ENCODE results near the gene RBPMS2. TPM values are rescaled to one million over a fixed set of nuclear protein-coding genes. Genes with fewer than 3 reads are reported as not detected.

Gene RBPMS2
- total and polyA plus RNA-seq, 4 donors: 0.42 to 7.9 (median 2.4) TPM

GRCh38 chr15:64710676-64711428 lies 64.5 kb downstream of the RBPMS2 start (continued):
- TF ChIP-seq RAD21 (IDR thresholded peaks at IDR 0.05): no peak

- Histone ChIP-seq H3K27ac (ENCODE audit: low read depth in 1 of 2, low read length in 2 of 2) (peak overlapping the region; percentile 51 to 70), H3K36me3 (ENCODE audit: control insufficient read depth in 4 of 4, insufficient read depth in 3 of 4, low read depth in 1 of 4, low read length in 3 of 4) (no peaks in the 10 kb centered on the region), H3K4me3 (ENCODE audit: low read depth in 1 of 3, low read length in 3 of 3) (no peak overlapping the region), H3K9me3 (ENCODE audit: control insufficient read depth in 4 of 4, low read length in 3 of 4) (no peaks in the 10 kb centered on the region), H3K4me1 (ENCODE audit: control insufficient read depth in 4 of 4, insufficient read depth in 4 of 4, low read length in 3 of 4) (peaks cover 6 to 52% (median 47%) of the 10 kb centered on the region in 4 donors), H3K9ac (ENCODE audit: low read depth in 1 of 2, low read length in 2 of 2) (peak overlapping the region in 1 of 2 donors; percentile 46), H3K27me3 (ENCODE audit: control insufficient read depth in 4 of 4, insufficient read depth in 4 of 4, low read length in 3 of 4) (no peaks in the 10 kb centered on the region)
- DNase-seq (ENCODE audit: low spot score): no peak
- no peak for TF ChIP-seq EGR1 (IDR thresholded peaks at IDR 0.05; ENCODE audit: low read depth in 2 of 2)
- TF ChIP-seq NR2F2 (IDR thresholded peaks at IDR 0.05): no peak
- peak; percentile 50 to 71 for TF ChIP-seq RXRA (IDR thresholded peaks at IDR 0.05)
- TF ChIP-seq, protein P1, sequence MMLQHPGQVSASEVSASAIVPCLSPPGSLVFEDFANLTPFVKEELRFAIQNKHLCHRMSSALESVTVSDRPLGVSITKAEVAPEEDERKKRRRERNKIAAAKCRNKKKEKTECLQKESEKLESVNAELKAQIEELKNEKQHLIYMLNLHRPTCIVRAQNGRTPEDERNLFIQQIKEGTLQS (IDR thresholded peaks at IDR 0.05): no peak
- peak; percentile 26 for TF ChIP-seq REST (IDR thresholded peaks at IDR 0.05)
- peak; percentile 44 for TF ChIP-seq YY1 (IDR thresholded peaks at IDR 0.05)
- TF ChIP-seq MAX (IDR thresholded peaks at IDR 0.05): no peak
- TF ChIP-seq GABPA (IDR thresholded peaks at IDR 0.05 in 1 of 2, conservative IDR thresholded peaks at IDR 0.05 in 1 of 2): no peak
- TF ChIP-seq SP1 (IDR thresholded peaks at IDR 0.05): peak; percentile 61
- no peak for TF ChIP-seq TAF1 (conservative IDR thresholded peaks at IDR 0.05)
- TF ChIP-seq, protein P2, sequence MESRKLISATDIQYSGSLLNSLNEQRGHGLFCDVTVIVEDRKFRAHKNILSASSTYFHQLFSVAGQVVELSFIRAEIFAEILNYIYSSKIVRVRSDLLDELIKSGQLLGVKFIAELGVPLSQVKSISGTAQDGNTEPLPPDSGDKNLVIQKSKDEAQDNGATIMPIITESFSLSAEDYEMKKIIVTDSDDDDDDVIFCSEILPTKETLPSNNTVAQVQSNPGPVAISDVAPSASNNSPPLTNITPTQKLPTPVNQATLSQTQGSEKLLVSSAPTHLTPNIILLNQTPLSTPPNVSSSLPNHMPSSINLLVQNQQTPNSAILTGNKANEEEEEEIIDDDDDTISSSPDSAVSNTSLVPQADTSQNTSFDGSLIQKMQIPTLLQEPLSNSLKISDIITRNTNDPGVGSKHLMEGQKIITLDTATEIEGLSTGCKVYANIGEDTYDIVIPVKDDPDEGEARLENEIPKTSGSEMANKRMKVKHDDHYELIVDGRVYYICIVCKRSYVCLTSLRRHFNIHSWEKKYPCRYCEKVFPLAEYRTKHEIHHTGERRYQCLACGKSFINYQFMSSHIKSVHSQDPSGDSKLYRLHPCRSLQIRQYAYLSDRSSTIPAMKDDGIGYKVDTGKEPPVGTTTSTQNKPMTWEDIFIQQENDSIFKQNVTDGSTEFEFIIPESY (IDR thresholded peaks at IDR 0.05): no peak
- TF ChIP-seq JUND (IDR thresholded peaks at IDR 0.05): no peak
- TF ChIP-seq, protein P3, sequence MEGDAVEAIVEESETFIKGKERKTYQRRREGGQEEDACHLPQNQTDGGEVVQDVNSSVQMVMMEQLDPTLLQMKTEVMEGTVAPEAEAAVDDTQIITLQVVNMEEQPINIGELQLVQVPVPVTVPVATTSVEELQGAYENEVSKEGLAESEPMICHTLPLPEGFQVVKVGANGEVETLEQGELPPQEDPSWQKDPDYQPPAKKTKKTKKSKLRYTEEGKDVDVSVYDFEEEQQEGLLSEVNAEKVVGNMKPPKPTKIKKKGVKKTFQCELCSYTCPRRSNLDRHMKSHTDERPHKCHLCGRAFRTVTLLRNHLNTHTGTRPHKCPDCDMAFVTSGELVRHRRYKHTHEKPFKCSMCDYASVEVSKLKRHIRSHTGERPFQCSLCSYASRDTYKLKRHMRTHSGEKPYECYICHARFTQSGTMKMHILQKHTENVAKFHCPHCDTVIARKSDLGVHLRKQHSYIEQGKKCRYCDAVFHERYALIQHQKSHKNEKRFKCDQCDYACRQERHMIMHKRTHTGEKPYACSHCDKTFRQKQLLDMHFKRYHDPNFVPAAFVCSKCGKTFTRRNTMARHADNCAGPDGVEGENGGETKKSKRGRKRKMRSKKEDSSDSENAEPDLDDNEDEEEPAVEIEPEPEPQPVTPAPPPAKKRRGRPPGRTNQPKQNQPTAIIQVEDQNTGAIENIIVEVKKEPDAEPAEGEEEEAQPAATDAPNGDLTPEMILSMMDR (IDR thresholded peaks at IDR 0.05; ENCODE audit: low read depth, low read length, missing input control): no peak
- peak; percentile 39 for TF ChIP-seq HNF4G (IDR thresholded peaks at IDR 0.05)
- TF ChIP-seq RAD21 (IDR thresholded peaks at IDR 0.05): no peak
- TF ChIP-seq FOXA1 (IDR thresholded peaks at IDR 0.05): no peak
- peak; percentile 71 to 78 for TF ChIP-seq HNF4A (conservative IDR thresholded peaks at IDR 0.05)
- peak; percentile 9 for TF ChIP-seq FOXA2 (IDR thresholded peaks at IDR 0.05)
- 53% methylated on average over 10 of the region's 10 CpGs for WGBS
These were observed 69.1 kb downstream of the RBPMS2 start for GRCh38 chr15:64706011-64706911.

Data from liver (tissue), 9 donors.